Smooth muscle cell (in vitro differentiated cells): ENCODE data around the gene POLD2. TPM values are rescaled to one million over a fixed set of nuclear protein-coding genes. Genes with fewer than 3 reads are reported as not detected.

Experiments used
- DNase-seq: peaks from one replicate; lab custom pipeline; 2025; ENCODE audit not compliant: unreplicated experiment; lab: John Stamatoyannopoulos, UW
- H2AFZ ChIP-seq: fragments of 200-600 bp; sonication (generic); 2 replicates; pipeline ENCODE4 v1.6.0; 2016; ENCODE audit warnings: antibody characterized with exemption, low read depth, mild to moderate bottlenecking
- H3F3A ChIP-seq: fragments of 200-600 bp; sonication (generic); 2 replicates; pipeline ENCODE4 v1.6.0; 2017; ENCODE audit warnings: antibody characterized with exemption, low read depth
- H3K27ac ChIP-seq: fragments of 200-600 bp; sonication (generic); 2 replicates; pipeline ENCODE4 v1.5.1; 2016; ENCODE audit warnings: low read depth, mild to moderate bottlenecking
- H3K27me3 ChIP-seq: fragments of 200-600 bp; sonication (generic); 2 replicates; pipeline ENCODE4 v1.6.1; 2016; ENCODE audit warnings: low read depth, mild to moderate bottlenecking
- H3K36me3 ChIP-seq: fragments of 200-600 bp; sonication (generic); 2 replicates; pipeline ENCODE4 v1.5.1; 2016; ENCODE audit warnings: low read depth
- H3K4me1 ChIP-seq: fragments of 200-600 bp; sonication (generic); 2 replicates; pipeline ENCODE4 v1.5.1; 2016; ENCODE audit warnings: low read depth
- H3K4me2 ChIP-seq: fragments of 200-600 bp; sonication (generic); 2 replicates; pipeline ENCODE4 v1.6.0; 2016; ENCODE audit warnings: mild to moderate bottlenecking
- H3K4me3 ChIP-seq: fragments of 200-600 bp; sonication (generic); 2 replicates; pipeline ENCODE4 v1.5.1; 2016; ENCODE audit warnings: mild to moderate bottlenecking
- H3K79me2 ChIP-seq: fragments of 200-600 bp; sonication (generic); 2 replicates; pipeline ENCODE4 v1.6.0; 2016; ENCODE audit warnings: low read depth, mild to moderate bottlenecking
- H3K9ac ChIP-seq: fragments of 200-600 bp; sonication (generic); 2 replicates; pipeline ENCODE4 v1.6.0; 2016; ENCODE audit warnings: low read depth
- H3K9me3 ChIP-seq: fragments of 200-600 bp; sonication (generic); replicated peaks from 2 replicates; pipeline ENCODE4 v1.5.1; 2016; ENCODE audit warnings: low read depth
- H4K20me1 ChIP-seq: fragments of 200-600 bp; sonication (generic); 2 replicates; pipeline ENCODE4 v1.6.0; 2016; ENCODE audit warnings: low read depth
- WGBS: methylation state at CpG from one replicate; pipeline ENCODE4 v1.1.7; 2016; ENCODE audit warnings: low lambda C conversion rate; 5-methylcytosine and 5-hydroxymethylcytosine counted together
- polyA plus RNA-seq: library from polyadenylated mRNA; unstranded; fragments of >200 nt; fragmentation: Nextera tagmentation; extraction: Ambion mirVana; gene quantifications from 2 replicates; pipeline ENCODE4 v1.2.1, GENCODE V29; 2016
- total RNA-seq: library from RNA; depleted of rRNA; stranded (reverse); fragments of >200 nt; gene quantifications from 2 replicates; pipeline ENCODE4 v1.2.3, GENCODE V29; 2014
- TF ChIP-seq, protein P1 (sequence below): fragments of 200-600 bp; sonication (generic); IDR thresholded peaks from 2 replicates; pipeline ENCODE4 v1.5.1; 2017; ENCODE audit warnings: borderline replicate concordance, mild to moderate bottlenecking, antibody characterized with exemption; ENCODE audit not compliant: insufficient read depth, poor library complexity, severe bottlenecking

POLD2 gene
- total and polyA plus RNA-seq, 2 experiments from 2014 or later = 45.5 to 151 TPM

DNA sequence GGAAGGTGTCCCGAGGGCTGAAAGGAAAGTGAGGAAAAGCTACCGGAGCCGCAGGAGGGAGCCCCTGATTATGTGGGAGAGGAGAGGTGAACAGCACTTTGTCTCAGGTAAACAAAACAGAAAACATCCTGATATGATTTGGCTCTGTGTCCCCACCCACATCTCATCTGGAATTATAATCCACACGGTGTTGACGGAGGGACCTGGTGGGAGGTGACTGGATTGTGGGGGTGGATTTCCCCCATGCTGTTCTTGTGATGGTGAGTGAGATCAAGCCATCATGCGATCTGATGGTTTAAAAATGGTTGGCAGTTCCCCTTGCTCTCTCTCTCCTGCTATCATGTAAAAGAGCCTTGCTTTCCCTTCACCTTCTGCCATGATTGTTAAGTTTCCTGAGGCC lies 3.0 kb downstream of the POLD2 start:
- Histone ChIP-seq H3K9ac (no peak overlapping the region), H3K36me3 (no peaks in the 10 kb centered on the region), H2AFZ (no peak overlapping the region), H3K27me3 (no peaks in the 10 kb centered on the region), H3K27ac (no peak overlapping the region), H3K9me3 (no peaks in the 10 kb centered on the region), H3K4me3 (no peak overlapping the region), H3K4me1 (peaks cover 12% of the 10 kb centered on the region), H3K4me2 (no peak overlapping the region), H4K20me1 (no peaks in the 10 kb centered on the region), H3K79me2 (peaks cover 17% of the 10 kb centered on the region), H3F3A (peaks cover 6% of the 10 kb centered on the region)
- DNase-seq = no peak
- TF ChIP-seq, protein P1, sequence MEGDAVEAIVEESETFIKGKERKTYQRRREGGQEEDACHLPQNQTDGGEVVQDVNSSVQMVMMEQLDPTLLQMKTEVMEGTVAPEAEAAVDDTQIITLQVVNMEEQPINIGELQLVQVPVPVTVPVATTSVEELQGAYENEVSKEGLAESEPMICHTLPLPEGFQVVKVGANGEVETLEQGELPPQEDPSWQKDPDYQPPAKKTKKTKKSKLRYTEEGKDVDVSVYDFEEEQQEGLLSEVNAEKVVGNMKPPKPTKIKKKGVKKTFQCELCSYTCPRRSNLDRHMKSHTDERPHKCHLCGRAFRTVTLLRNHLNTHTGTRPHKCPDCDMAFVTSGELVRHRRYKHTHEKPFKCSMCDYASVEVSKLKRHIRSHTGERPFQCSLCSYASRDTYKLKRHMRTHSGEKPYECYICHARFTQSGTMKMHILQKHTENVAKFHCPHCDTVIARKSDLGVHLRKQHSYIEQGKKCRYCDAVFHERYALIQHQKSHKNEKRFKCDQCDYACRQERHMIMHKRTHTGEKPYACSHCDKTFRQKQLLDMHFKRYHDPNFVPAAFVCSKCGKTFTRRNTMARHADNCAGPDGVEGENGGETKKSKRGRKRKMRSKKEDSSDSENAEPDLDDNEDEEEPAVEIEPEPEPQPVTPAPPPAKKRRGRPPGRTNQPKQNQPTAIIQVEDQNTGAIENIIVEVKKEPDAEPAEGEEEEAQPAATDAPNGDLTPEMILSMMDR = no peak
- WGBS = 94% methylated on average over 6 of the region's 6 CpGs

DNA sequence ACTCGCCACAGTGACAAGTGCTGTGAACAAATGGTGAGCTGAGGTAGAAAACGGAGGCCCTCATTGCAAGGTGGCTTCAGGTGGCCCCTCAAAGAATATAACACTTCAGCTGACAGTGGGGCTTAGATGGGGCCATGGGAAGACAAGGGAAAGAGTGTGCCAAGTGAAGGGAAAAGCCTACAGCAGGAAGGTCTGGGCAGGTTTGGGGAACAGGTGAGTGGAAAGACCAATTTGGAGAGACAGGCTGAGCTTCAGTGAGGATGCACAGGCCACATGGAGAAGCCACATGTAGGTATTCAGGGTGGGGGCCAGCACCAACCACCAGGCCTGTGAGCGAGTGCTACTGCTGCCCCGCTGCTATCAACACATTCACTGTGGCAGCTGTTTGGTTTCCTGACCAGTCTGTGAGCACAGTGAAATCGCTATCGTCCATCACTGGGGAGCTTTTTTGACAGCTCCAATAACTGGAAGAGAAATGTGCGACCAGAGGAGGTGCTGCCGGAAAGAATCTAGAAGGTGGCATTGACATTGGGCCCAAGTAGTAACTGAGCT lies 3.4 kb downstream of the POLD2 start:
- H2AFZ ChIP-seq = no peak overlapping the region
- peaks cover 17% of the 10 kb centered on the region for H3K79me2 ChIP-seq
- DNase-seq = no peak
- no peak overlapping the region for H3K9ac ChIP-seq
- no peaks in the 10 kb centered on the region for H3K36me3 ChIP-seq
- H3K4me1 ChIP-seq = peaks cover 12% of the 10 kb centered on the region
- WGBS = 96% methylated on average over 8 of the region's 8 CpGs
- H3K27ac ChIP-seq = no peak overlapping the region
- no peaks in the 10 kb centered on the region for H3K9me3 ChIP-seq
- no peak overlapping the region for H3K4me2 ChIP-seq
- TF ChIP-seq, protein P1 = no peak
- H4K20me1 ChIP-seq = no peaks in the 10 kb centered on the region
- H3F3A ChIP-seq = peaks cover 2% of the 10 kb centered on the region
- no peaks in the 10 kb centered on the region for H3K27me3 ChIP-seq
- no peak overlapping the region for H3K4me3 ChIP-seq

DNA sequence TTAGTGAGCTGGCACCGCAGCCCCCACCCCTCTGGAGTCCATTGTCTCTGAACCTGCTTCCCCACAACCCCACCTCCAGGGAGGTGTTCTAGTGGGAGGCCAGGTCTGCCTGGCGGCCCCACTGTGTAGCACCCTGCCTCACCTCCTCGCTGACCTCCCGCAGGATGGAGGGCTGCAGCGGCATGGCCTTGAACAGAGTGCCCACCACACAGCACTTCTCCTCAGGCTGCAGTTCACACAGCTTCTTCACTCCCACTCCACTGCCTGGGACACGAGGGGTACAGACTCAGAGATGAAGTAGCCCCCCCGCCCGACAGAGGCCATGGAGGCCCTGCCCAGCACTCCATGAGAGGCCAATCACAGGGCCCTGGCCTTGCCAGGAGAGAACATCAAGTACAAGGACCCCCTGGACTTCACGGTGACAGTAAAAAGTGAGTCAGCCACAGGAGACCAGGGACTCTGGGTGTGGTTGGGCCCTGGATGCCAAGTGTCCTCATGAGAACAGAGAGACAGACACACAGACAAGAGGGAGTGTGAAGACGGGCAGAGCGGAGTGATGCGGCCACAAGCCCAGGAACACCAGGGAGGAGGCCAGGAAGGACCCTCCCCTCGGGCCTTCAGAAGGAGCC lies 5.4 kb downstream of the POLD2 start:
- DNase-seq = no peak
- Histone ChIP-seq H3K4me3 (no peak overlapping the region), H2AFZ (no peak overlapping the region), H3K9ac (no peak overlapping the region), H3K4me1 (peaks cover 9% of the 10 kb centered on the region), H3K9me3 (no peaks in the 10 kb centered on the region), H4K20me1 (no peaks in the 10 kb centered on the region), H3K27me3 (no peaks in the 10 kb centered on the region), H3K79me2 (peaks cover 16% of the 10 kb centered on the region), H3K36me3 (no peaks in the 10 kb centered on the region), H3K27ac (no peak overlapping the region), H3F3A (no peaks in the 10 kb centered on the region), H3K4me2 (no peak overlapping the region)
- TF ChIP-seq, protein P1 = no peak
- WGBS = 97% methylated on average over 11 of the region's 13 CpGs
